Stimulated activated naive CD8-positive, alpha-beta T cell treated with anti-CD3 and anti-CD28 coated beads, Interleukin-15, amount 100 ng/mL, for 72 hours (primary cell): ENCODE results near the gene DIS3L2.

Experiments used
- ATAC-seq: fragments of 150-1000 bp; cut with Tn5 transposase; 2 replicates; pipeline ENCODE4 v1.10.0; 2021; ENCODE audit warnings: mild to moderate bottlenecking, moderate library complexity
- DNase-seq, 2 donors: peaks; one replicate each; pipeline ENCODE4 v3.0.0; 2021 to 2022
- H3K27ac Mint-ChIP-seq, 2 donors: one replicate each; pipeline ENCODE4 v1.8.0; 2022; ENCODE audit warnings: mild to moderate bottlenecking in 2 of 2, mixed read lengths in 2 of 2, moderate library complexity in 2 of 2
- H3K27me3 Mint-ChIP-seq: one replicate; pipeline ENCODE4 v1.8.0; 2022; ENCODE audit warnings: mixed read lengths
- H3K4me1 Mint-ChIP-seq: one replicate; pipeline ENCODE4 v1.8.0; 2022; ENCODE audit warnings: mild to moderate bottlenecking, mixed read lengths
- H3K4me3 Mint-ChIP-seq, 2 donors: one replicate each; pipeline ENCODE4 v1.8.0; 2022; ENCODE audit warnings: mild to moderate bottlenecking in 2 of 2, mixed read lengths in 2 of 2, moderate library complexity in 1 of 2
- H3K9me3 Mint-ChIP-seq, 2 donors: one replicate each; pipeline ENCODE4 v1.8.0; 2022; ENCODE audit warnings: mixed read lengths in 2 of 2

The DIS3L2 gene

DNA sequence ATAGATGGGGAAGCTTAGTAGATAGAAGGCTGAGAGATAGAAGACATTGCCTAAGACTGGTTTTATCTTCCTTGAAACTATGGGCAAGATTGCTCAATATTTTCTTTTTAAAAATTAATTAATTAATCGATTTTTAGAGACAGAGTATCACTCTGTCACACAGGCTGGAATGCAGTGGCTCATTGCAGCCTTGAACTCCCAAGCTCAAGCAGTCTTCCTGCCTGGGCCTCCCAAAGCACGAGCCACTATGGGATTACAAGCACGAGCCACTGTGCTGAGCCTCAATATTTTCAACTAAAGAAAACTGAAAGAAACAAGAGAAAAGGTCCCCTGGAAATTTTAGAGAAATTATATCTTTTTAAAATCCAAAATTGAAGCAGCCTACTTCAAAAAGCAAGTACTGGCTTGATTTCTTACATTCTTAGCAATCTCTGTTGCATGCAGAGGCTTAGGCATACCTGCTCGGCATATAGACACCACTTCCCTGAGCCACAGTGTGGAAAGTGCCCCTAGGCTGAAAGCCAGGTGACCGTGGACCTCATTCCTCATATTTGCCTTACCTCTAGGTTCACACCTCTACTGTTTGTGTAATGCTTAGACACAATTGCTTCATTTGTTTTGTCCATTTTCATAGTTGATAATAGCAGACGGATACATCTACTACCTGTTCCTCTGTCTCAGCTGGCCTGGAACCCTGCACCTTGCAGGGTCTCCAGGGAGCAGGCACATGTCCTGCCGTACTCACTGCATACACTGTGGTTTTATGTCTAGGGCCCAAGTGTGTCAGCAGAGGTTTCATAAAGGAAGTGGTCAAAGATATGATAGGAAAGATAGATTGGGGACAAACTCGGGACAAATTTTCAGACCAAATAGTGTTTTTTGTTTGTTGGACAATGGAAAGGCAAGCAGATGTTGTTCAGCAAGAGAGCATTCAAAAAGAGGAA lies 250.5 kb downstream of the DIS3L2 start:
- DNase-seq = no peak
- no peak for ATAC-seq
- Mint-ChIP-seq H3K27me3 (no peaks in the 10 kb centered on the region), H3K27ac (no peak overlapping the region), H3K4me1 (peaks cover 6% of the 10 kb centered on the region), H3K9me3 (no peaks in the 10 kb centered on the region), H3K4me3 (no peak overlapping the region)

DNA sequence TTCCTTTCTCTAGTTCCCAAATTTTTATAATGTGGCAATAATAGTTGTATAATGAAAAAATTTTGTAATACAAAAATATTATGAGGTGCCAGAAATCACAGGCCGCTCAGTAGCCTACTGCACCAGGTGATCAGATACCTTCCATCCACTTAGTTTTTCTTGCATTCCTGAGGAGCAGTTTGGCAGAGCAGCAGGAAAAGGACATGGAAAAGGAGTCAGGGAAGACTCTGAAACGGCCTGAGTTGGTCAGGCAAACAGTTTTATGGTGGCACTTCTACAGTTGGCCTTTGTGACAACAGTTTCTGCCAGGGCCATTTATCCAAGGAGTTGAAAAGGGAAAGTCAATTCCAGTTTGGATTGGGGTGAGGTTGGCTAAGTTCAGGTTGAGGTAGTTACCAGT lies 251.7 kb downstream of the DIS3L2 start:
- ATAC-seq (no peak), DNase-seq (no peak)
- H3K4me1 Mint-ChIP-seq = peaks cover 11% of the 10 kb centered on the region
- no peak overlapping the region for H3K4me3 Mint-ChIP-seq
- H3K27ac Mint-ChIP-seq = no peak overlapping the region
- no peaks in the 10 kb centered on the region for H3K27me3 Mint-ChIP-seq
- H3K9me3 Mint-ChIP-seq = no peaks in the 10 kb centered on the region

DNA sequence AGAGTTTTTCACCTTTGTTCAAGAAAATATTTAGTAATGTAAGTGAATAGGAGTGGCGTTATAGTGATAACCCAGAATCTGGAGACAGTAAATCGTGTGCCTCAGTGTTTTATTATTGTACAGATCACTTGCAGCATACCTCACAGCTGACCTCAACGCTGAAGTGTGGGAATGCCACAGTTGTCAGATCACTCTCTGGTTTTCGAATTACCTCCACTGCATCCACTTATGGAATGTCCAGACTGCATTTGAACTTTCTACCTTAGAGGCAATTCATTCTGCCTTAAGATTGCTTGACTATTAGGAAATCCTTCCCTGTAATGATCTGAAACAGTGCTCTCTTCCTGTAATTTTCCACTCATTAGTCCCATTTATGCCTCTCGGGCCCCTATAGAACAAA lies 252.5 kb downstream of the DIS3L2 start:
- ATAC-seq (no peak), DNase-seq (no peak)
- Mint-ChIP-seq H3K27ac (no peak overlapping the region), H3K4me1 (peaks cover 19% of the 10 kb centered on the region), H3K27me3 (no peaks in the 10 kb centered on the region), H3K9me3 (no peaks in the 10 kb centered on the region), H3K4me3 (no peak overlapping the region)

DNA sequence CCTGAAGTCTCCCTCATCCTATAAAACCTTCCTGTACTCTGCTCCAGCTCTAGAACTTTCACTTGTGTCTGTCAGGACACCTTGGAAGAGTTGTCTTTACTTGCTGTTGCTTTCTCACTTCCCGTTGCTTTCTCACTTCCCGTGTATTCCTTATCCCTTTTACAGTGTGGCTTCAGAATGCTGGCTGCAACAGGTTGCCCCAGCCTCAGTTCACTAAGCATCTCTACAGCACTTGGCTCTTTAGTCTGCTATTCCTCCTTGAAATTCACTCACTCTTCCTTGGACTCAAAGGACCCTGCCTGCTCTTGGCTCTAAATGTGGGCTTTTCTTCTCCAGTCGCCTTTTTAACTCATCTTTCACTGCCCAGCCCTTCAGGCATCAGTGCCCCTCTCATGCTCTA lies 254.5 kb downstream of the DIS3L2 start:
- Mint-ChIP-seq H3K27me3 (no peaks in the 10 kb centered on the region), H3K4me3 (no peak overlapping the region)
- no peak for ATAC-seq

DNA sequence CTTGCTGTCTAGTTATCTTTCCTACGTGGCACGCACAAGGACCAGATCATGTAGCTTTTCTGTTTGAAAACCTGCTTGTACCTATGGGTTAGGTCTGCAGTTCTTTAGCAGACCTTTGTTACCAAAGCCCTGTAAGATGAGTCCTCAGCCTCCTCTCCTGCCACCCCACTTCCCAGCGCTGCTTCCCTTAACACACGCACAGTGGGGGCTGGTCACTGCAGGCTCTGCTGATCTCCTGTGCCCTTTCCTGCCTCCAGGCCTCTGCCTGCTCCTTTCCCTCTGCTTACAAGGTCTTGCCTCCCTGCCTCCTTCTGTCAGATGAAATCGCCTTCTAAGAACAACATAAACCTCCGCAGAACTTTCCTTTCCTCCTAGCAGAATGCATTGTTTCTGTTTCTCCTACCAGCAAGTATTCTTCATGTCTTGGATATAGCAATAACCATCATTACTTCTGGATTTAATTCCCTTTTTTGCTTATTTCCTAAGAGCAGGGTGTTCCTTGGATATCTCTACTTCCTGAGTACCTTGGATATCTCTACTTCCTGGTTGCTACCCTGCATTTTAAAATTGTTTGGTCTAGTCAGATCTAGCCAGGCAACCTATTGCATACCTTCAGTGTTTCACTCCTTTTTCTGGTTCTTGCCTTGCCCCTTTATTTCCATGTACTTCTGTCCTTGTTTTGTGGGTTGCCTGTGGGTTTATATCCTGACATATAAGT lies 257.4 kb downstream of the DIS3L2 start:
- H3K9me3 Mint-ChIP-seq = no peaks in the 10 kb centered on the region
- no peak for DNase-seq
- no peak for ATAC-seq
- no peaks in the 10 kb centered on the region for H3K27me3 Mint-ChIP-seq
- H3K27ac Mint-ChIP-seq = no peak overlapping the region
- no peak overlapping the region for H3K4me3 Mint-ChIP-seq
- peaks cover 21% of the 10 kb centered on the region for H3K4me1 Mint-ChIP-seq

More for the DNA sequence above, 254.5 kb downstream of the DIS3L2 start:
- no peak for DNase-seq
- peaks cover 27% of the 10 kb centered on the region for H3K4me1 Mint-ChIP-seq
- no peak overlapping the region for H3K27ac Mint-ChIP-seq
- no peaks in the 10 kb centered on the region for H3K9me3 Mint-ChIP-seq

DNA sequence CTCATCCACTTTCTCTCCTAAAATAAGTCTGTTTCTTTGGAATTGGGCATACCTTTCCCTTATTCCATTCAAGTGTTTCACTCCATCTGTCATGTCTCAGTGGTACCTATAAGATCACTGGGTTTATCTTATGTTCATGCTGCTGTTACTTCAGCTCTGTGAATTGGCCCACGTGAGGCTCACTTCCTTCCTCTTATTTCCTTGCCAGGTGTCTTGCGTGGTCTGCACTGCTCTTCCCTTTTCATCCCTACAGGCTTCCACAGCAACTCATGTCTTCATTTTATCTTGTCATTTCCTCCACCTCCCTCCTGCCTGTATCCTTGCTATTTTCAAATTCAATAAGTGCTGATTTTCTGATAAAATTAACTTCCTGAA lies 258.0 kb downstream of the DIS3L2 start:
- Mint-ChIP-seq H3K4me3 (no peak overlapping the region), H3K4me1 (peaks cover 21% of the 10 kb centered on the region), H3K9me3 (no peaks in the 10 kb centered on the region), H3K27me3 (no peaks in the 10 kb centered on the region), H3K27ac (peak overlapping the region in 1 of 2 donors; percentile 3)
- DNase-seq (no peak), ATAC-seq (no peak)

DNA sequence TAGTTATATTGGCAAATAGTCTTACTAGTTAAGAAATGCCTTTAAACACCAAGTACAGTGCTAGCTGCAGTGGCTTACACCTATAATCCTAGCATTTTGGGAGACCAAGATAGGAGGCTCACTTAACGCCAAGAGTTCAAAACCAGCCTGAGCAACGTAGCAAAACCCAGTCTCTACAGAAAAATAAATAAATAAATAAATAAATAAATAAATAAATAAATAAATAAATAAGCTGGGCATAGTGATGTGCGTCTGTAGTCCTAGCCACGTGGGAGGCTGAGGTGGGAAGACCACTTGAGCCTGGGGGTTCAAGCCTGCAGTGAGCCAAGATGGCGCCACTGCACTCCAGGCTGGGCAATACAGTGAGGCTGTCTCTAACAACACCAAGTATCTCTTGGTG lies 258.4 kb downstream of the DIS3L2 start:
- ATAC-seq (no peak), DNase-seq (no peak)
- peak overlapping the region in 1 of 2 donors; percentile 3 for H3K27ac Mint-ChIP-seq
- H3K9me3 Mint-ChIP-seq = no peaks in the 10 kb centered on the region
- H3K4me3 Mint-ChIP-seq = no peak overlapping the region
- H3K4me1 Mint-ChIP-seq = peaks cover 21% of the 10 kb centered on the region
- H3K27me3 Mint-ChIP-seq = no peaks in the 10 kb centered on the region

DNA sequence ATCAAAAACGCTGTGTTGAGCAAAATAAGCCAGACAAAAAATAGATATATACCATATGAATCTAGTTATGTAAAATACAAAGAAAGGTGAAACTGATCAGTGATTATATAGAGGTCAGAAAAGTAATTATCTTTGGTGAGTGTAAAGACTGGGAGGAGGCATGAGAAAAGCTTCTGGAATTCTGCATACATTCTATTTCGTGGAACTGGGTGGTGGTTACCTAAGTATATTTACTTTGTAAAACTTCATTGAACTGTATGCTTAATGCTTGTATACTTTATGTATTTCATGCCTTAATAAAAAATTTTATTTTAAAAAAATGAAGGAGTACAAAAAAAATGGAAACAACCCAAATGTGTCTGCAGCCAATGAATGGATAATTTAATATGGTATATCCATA lies 263.9 kb downstream of the DIS3L2 start:
- H3K4me1 Mint-ChIP-seq = peaks cover under 1% of the 10 kb centered on the region
- H3K27ac Mint-ChIP-seq = no peak overlapping the region
- no peak for DNase-seq
- no peaks in the 10 kb centered on the region for H3K9me3 Mint-ChIP-seq
- ATAC-seq = no peak
- no peaks in the 10 kb centered on the region for H3K27me3 Mint-ChIP-seq
- no peak overlapping the region for H3K4me3 Mint-ChIP-seq

DNA sequence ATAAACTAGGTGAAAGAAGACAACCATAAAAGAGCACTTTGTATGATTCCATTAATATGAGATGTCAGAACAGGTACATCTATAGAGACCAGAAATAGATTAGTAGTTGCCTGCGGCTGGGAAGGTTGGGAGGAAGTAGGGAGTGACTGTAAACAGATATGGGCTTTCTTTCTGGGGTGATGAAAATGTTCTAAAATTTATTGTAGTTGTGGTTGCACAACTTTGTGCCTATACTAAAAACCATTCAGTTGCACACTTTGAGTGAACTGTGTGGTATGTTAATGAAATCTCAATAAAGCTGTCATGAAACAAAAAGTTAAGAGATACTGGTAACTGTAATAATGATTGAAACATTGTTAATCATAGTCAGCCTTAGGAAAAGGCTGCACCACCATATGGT lies 264.4 kb downstream of the DIS3L2 start:
- Mint-ChIP-seq H3K27me3 (no peaks in the 10 kb centered on the region), H3K4me1 (peaks cover 6% of the 10 kb centered on the region), H3K27ac (no peak overlapping the region), H3K9me3 (no peaks in the 10 kb centered on the region), H3K4me3 (no peak overlapping the region)
- DNase-seq (no peak), ATAC-seq (no peak)

DNA sequence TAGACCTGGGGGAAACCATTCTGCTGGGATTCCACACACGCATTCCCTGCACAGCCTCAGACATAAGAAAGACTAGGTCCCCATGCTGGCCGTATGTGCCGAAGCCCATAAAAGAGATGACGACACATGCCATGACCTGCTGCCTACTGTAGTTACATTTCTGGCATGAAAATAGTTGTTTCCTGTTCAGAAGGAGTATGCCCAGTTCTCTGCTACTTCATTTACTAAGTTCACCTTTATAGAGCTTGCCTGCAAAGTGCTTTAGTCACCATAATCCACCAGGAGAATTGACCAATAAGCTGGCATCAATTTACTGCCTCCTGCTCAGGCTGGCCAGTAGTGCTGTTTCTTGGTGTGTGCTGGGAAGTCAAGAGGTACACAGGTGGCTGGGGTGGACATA lies 266.8 kb downstream of the DIS3L2 start:
- DNase-seq (no peak), ATAC-seq (no peak)
- no peak overlapping the region for H3K27ac Mint-ChIP-seq
- H3K4me3 Mint-ChIP-seq = no peak overlapping the region
- H3K9me3 Mint-ChIP-seq = no peaks in the 10 kb centered on the region
- peaks cover 26% of the 10 kb centered on the region for H3K4me1 Mint-ChIP-seq
- no peaks in the 10 kb centered on the region for H3K27me3 Mint-ChIP-seq

DNA sequence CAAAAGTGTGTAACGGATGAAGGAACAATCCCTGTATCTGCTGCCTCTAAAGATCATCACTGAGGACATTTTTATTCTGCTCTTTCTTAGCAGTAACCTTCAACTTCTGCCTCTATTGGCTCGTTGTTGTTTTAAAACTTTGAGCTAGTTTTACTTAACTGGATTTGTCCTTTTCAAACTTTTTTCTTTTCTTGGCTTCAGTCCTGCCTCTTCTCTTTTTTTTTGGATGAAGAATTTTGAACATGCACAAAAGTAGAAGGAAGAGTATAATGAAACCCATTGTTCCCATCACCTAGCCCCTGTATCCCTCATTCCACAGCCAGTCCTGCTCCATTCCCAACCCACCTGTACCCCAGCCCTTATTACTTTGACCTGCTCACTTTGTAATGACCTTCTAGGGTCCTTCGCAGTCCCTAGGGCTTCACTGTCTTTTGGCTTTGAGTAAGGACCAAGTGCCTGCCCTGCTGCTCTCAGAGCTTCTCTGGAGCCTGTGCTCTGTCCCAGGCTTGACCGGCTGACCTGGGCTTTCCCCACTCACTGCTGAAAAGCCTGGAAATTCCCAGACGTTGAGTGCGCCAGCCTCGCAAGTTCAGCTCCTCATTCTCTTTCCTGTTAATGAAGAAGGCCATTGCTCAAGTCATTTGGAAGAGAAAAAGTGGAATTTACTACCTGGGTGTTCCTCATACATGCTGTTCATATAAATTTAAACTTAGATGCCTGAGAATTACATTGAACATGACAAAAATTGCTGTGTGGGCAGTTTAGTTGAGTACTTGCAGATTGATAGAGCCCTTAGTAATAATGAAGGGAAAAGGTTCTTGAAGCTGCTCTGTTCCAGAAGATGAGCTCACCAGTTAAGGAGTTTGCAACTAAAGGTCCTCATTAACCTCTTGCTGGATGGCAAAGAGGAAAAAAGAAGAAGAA lies 267.7 kb downstream of the DIS3L2 start:
- Mint-ChIP-seq H3K27me3 (no peaks in the 10 kb centered on the region), H3K4me3 (no peak overlapping the region), H3K9me3 (no peaks in the 10 kb centered on the region), H3K4me1 (peaks cover 31% of the 10 kb centered on the region), H3K27ac (peak overlapping the region in 1 of 2 donors; percentile 56)
- ATAC-seq = no peak
- no peak for DNase-seq

DNA sequence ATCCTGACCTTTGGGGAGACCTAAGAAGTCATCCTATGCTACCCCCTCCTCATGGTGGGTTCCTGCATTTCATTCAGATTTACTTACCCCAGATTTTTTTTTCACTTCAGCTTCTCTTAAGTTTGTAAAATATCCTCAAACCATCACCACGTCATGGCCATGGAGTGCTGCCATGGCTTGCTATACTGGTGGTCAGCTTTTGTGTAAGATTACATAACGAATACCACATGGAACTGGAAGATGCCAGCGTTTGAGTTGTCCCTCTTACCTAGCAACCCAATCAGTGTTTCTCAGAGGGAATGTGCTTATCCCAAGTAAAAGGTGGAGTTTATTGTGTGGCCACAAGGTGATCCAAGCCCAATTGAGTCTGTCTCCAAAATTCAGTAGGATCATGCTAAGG lies 268.4 kb downstream of the DIS3L2 start:
- H3K4me3 Mint-ChIP-seq = no peak overlapping the region
- H3K9me3 Mint-ChIP-seq = no peaks in the 10 kb centered on the region
- DNase-seq (no peak), ATAC-seq (no peak)
- no peak overlapping the region for H3K27ac Mint-ChIP-seq
- H3K27me3 Mint-ChIP-seq = no peaks in the 10 kb centered on the region
- peaks cover 31% of the 10 kb centered on the region for H3K4me1 Mint-ChIP-seq

DNA sequence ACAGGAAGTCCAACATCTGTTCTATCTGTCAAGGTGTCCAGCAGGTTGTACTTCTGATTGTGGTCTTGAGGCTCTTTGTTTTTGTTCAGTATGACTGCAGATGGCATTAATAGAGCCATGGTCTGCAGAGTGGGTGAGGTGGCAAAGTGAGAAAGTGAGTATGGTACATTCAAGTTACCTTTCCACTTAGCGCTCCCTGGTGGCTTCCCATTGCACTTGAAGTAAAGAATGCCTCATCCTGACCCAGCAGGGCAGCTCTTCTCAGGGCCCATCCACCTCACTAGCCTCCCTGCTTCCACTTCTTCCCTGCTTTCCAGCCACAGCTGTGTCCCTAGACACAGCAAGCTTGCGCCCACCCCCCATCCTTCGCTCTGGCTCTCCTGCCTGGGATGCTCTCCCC lies 269.0 kb downstream of the DIS3L2 start:
- Mint-ChIP-seq H3K27me3 (no peaks in the 10 kb centered on the region), H3K4me1 (peaks cover 31% of the 10 kb centered on the region), H3K27ac (no peak overlapping the region), H3K4me3 (no peak overlapping the region), H3K9me3 (no peaks in the 10 kb centered on the region)
- peak; percentile 64 for ATAC-seq
- peak in 1 of 2 donors; percentile 32 for DNase-seq

DNA sequence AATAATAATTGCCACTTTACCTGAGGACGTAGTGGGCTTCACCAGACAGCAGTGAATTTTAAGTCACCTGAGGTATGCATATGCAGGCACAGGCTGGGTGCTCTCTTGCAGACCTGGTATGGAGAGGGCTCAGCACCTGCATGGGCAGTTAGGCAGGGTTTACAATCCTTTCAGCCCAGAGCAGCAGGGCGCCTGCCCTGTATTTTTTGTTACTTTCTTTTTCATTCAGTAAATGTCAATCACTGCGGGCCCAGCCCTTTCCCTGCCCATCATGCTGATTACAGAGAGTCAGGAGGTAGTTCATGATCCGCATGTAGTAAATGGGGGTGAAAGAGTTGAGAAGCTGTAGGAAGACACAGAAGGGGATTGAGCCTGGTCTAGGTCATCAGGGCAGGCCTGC lies 270.0 kb downstream of the DIS3L2 start:
- ATAC-seq = no peak
- peak overlapping the region in 1 of 2 donors; percentile 93 for H3K27ac Mint-ChIP-seq

DNA sequence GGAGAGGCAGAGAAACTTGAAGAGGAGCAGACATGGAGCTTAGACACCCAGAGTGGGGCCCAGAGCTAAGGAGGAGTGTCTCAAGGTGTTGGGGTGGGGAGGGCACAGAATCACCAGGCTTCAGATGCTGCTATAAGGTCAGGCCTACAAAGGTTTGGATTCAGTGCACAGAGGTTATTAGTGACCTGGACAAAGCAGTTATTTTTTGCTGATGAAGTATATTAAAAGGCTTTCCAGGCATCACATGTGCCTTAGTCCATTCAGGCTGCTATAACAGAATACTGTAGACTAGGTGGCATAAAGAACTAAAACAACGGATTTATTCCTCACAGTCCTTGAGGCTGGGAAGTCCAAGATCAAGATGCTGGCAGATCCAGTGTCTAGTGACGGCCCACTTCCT lies 271.4 kb downstream of the DIS3L2 start:
- H3K9me3 Mint-ChIP-seq = no peaks in the 10 kb centered on the region
- DNase-seq = no peak
- H3K27me3 Mint-ChIP-seq = no peaks in the 10 kb centered on the region
- ATAC-seq = no peak
- H3K4me3 Mint-ChIP-seq = no peak overlapping the region
- H3K4me1 Mint-ChIP-seq = peaks cover 49% of the 10 kb centered on the region
- H3K27ac Mint-ChIP-seq = peak overlapping the region in 1 of 2 donors; percentile 10

More for the DNA sequence above, 270.0 kb downstream of the DIS3L2 start:
- no peak overlapping the region for H3K4me3 Mint-ChIP-seq
- H3K27me3 Mint-ChIP-seq = no peaks in the 10 kb centered on the region
- no peak for DNase-seq
- peaks cover 38% of the 10 kb centered on the region for H3K4me1 Mint-ChIP-seq
- H3K9me3 Mint-ChIP-seq = no peaks in the 10 kb centered on the region
